Astrocyte (in vitro differentiated cells and primary cell): ENCODE results near the gene HES7. TPM values are rescaled to one million over a fixed set of nuclear protein-coding genes. Genes with fewer than 3 reads are reported as not detected.

ENCODE experiments used
- DNase-seq: peaks from one replicate; pipeline ENCODE4 v3.0.0-alpha.2; 2010; ENCODE audit warnings: low read depth
- FAIRE-seq: peaks from 2 replicates; lab custom pipeline; 2011; peaks lifted over from hg19 to GRCh38; lab: Jason Lieb, UNC
- H2AFZ ChIP-seq: 2 replicates; pipeline ENCODE4 v1.6.0; 2012; ENCODE audit warnings: low read depth, low read length, inconsistent platforms
- H3K27ac ChIP-seq: 2 replicates; pipeline ENCODE4 v1.5.1; 2011; ENCODE audit warnings: low read depth, low read length, inconsistent platforms
- H3K27me3 ChIP-seq: 2 replicates; pipeline ENCODE4 v1.6.0; 2011; ENCODE audit warnings: low read length, inconsistent platforms; ENCODE audit not compliant: insufficient read depth
- H3K36me3 ChIP-seq: 2 replicates; pipeline ENCODE4 v1.5.1; 2011; ENCODE audit warnings: low read length, inconsistent platforms; ENCODE audit not compliant: insufficient read depth
- H3K4me1 ChIP-seq: 2 replicates; pipeline ENCODE4 v1.5.1; 2011; ENCODE audit warnings: low read length, inconsistent platforms; ENCODE audit not compliant: insufficient read depth
- H3K4me2 ChIP-seq: 2 replicates; pipeline ENCODE4 v1.6.0; 2012; ENCODE audit warnings: low read length, inconsistent platforms
- H3K4me3 ChIP-seq: 2 replicates; pipeline ENCODE4 v1.5.1; 2011; ENCODE audit warnings: low read depth, mild to moderate bottlenecking, low read length, inconsistent platforms; ENCODE audit not compliant: insufficient read depth
- H3K79me2 ChIP-seq: 2 replicates; pipeline ENCODE4 v1.6.0; 2012; ENCODE audit warnings: mild to moderate bottlenecking, low read length, inconsistent platforms; ENCODE audit not compliant: insufficient read depth
- H3K9ac ChIP-seq: 2 replicates; pipeline ENCODE4 v1.6.0; 2012; ENCODE audit warnings: mild to moderate bottlenecking, low read length, inconsistent platforms
- H3K9me3 ChIP-seq: 2 replicates; pipeline ENCODE4 v1.5.1; 2012; ENCODE audit warnings: low read depth, mild to moderate bottlenecking, low read length, inconsistent platforms; ENCODE audit not compliant: insufficient read depth
- H4K20me1 ChIP-seq: 2 replicates; pipeline ENCODE4 v1.6.0; 2012; ENCODE audit warnings: low read length, inconsistent platforms; ENCODE audit not compliant: insufficient read depth
- H3K27ac Mint-ChIP-seq: one replicate; pipeline ENCODE4 v1.8.0; 2021; ENCODE audit warnings: mild to moderate bottlenecking, mixed read lengths; ENCODE audit not compliant: unreplicated experiment
- H3K27me3 Mint-ChIP-seq: one replicate; pipeline ENCODE4 v1.8.0; 2021; ENCODE audit warnings: low read depth, mixed read lengths; ENCODE audit not compliant: unreplicated experiment
- H3K36me3 Mint-ChIP-seq: one replicate; pipeline ENCODE4 v1.8.0; 2021; ENCODE audit warnings: low read depth, mixed read lengths; ENCODE audit not compliant: unreplicated experiment
- H3K4me1 Mint-ChIP-seq: one replicate; pipeline ENCODE4 v1.8.0; 2021; ENCODE audit warnings: low read depth, mixed read lengths; ENCODE audit not compliant: unreplicated experiment
- H3K4me3 Mint-ChIP-seq: one replicate; pipeline ENCODE4 v1.8.0; 2021; ENCODE audit warnings: mild to moderate bottlenecking, moderate library complexity, mixed read lengths; ENCODE audit not compliant: unreplicated experiment
- H3K9me3 Mint-ChIP-seq: one replicate; pipeline ENCODE4 v1.8.0; 2021; ENCODE audit warnings: mild to moderate bottlenecking, mixed read lengths; ENCODE audit not compliant: unreplicated experiment
- CTCF ChIP-seq: IDR thresholded peaks from 2 replicates; pipeline ENCODE4 v1.5.1; 2011; ENCODE audit warnings: low read depth, mild to moderate bottlenecking, inconsistent platforms, low read length, moderate library complexity; ENCODE audit not compliant: insufficient read depth
- EZH2 ChIP-seq: IDR thresholded peaks from 2 replicates; pipeline ENCODE4 v1.6.1; 2012; ENCODE audit warnings: mild to moderate bottlenecking, low read length, inconsistent platforms; ENCODE audit not compliant: insufficient read depth
- total RNA-seq: library from RNA; stranded (reverse); gene quantifications from 2 replicates; pipeline ENCODE4 v1.2.1, GENCODE V29; 2021

HES7 gene
- total RNA-seq, 1 donor from 2014 or later = 0.64 TPM

- Mint-ChIP-seq H3K27ac (no peak overlapping the region), H3K4me3 (no peak overlapping the region), H3K9me3 (peaks cover 6% of the 10 kb centered on the region), H3K27me3 (peaks cover 30% of the 10 kb centered on the region), H3K36me3 (no peaks in the 10 kb centered on the region), H3K4me1 (peaks cover 4% of the 10 kb centered on the region)
- Histone ChIP-seq H3K36me3 (no peaks in the 10 kb centered on the region), H3K4me1 (no peaks in the 10 kb centered on the region), H3K27ac (no peak overlapping the region), H3K27me3 (peaks cover 12% of the 10 kb centered on the region), H3K4me2 (no peak overlapping the region), H3K9me3 (no peaks in the 10 kb centered on the region), H4K20me1 (no peaks in the 10 kb centered on the region), H3K9ac (no peak overlapping the region), H3K79me2 (no peaks in the 10 kb centered on the region), H3K4me3 (no peak overlapping the region), H2AFZ (no peak overlapping the region)
- FAIRE-seq = no peak
- no peak for TF ChIP-seq EZH2
- TF ChIP-seq CTCF = no peak
- DNase-seq = no peak
Observed at GRCh38 chr17:8101721-8102120, 22.2 kb downstream of the HES7 start.

GRCh38 chr17:8100763-8101162 lies 23.1 kb downstream of the HES7 start:
- Mint-ChIP-seq H3K36me3 (no peaks in the 10 kb centered on the region), H3K4me1 (no peaks in the 10 kb centered on the region), H3K27ac (no peak overlapping the region), H3K4me3 (no peak overlapping the region), H3K27me3 (peaks cover 34% of the 10 kb centered on the region), H3K9me3 (peaks cover 4% of the 10 kb centered on the region)
- Histone ChIP-seq H3K79me2 (no peaks in the 10 kb centered on the region), H2AFZ (no peak overlapping the region), H3K4me2 (no peak overlapping the region), H3K4me1 (no peaks in the 10 kb centered on the region), H3K36me3 (no peaks in the 10 kb centered on the region), H3K9me3 (no peaks in the 10 kb centered on the region), H3K27ac (no peak overlapping the region), H3K4me3 (no peak overlapping the region), H3K9ac (no peak overlapping the region), H3K27me3 (peaks cover 14% of the 10 kb centered on the region), H4K20me1 (no peaks in the 10 kb centered on the region)
- DNase-seq (no peak), FAIRE-seq (no peak)
- TF ChIP-seq CTCF (no peak), EZH2 (no peak)

- Mint-ChIP-seq H3K27me3 (peaks cover 37% of the 10 kb centered on the region), H3K4me3 (no peak overlapping the region), H3K36me3 (no peaks in the 10 kb centered on the region), H3K4me1 (no peaks in the 10 kb centered on the region), H3K9me3 (peaks cover 4% of the 10 kb centered on the region), H3K27ac (no peak overlapping the region)
- H3K9me3 ChIP-seq = no peaks in the 10 kb centered on the region
- H3K27me3 ChIP-seq = peaks cover 21% of the 10 kb centered on the region
- no peaks in the 10 kb centered on the region for H4K20me1 ChIP-seq
- FAIRE-seq = no peak
- H3K4me2 ChIP-seq = no peak overlapping the region
- no peak for DNase-seq
- no peak overlapping the region for H3K9ac ChIP-seq
- no peak overlapping the region for H3K4me3 ChIP-seq
- no peak overlapping the region for H3K27ac ChIP-seq
- no peaks in the 10 kb centered on the region for H3K79me2 ChIP-seq
- H3K4me1 ChIP-seq = no peaks in the 10 kb centered on the region
- H3K36me3 ChIP-seq = no peaks in the 10 kb centered on the region
- no peak for TF ChIP-seq EZH2
- no peak for TF ChIP-seq CTCF
- H2AFZ ChIP-seq = no peak overlapping the region
Observed at GRCh38 chr17:8100111-8100510, 23.8 kb downstream of the HES7 start.
